Thyroid gland (tissue), 4 donors: ENCODE results near the gene HIKESHI. TPM values are rescaled to one million over a fixed set of nuclear protein-coding genes. Genes with fewer than 3 reads are reported as not detected.

Source experiments
- DNase-seq, 2 donors: peaks; one replicate each; pipeline ENCODE4 v3.0.0-alpha.2; 2019
- H3K27ac ChIP-seq, 3 donors: fragments of 200-600 bp; sonication (generic); 1 replicate in 2 of 3; 2 replicates in 1 of 3; pipeline ENCODE4 v1.5.1; 2016 to 2019; ENCODE audit warnings: mild to moderate bottlenecking in 1 of 3, moderate library complexity in 1 of 3
- H3K27me3 ChIP-seq: fragments of 200-600 bp; sonication (generic); one replicate; pipeline ENCODE4 v1.5.1; 2019
- H3K36me3 ChIP-seq, 2 donors: fragments of 200-600 bp; sonication (generic); one replicate each; pipeline ENCODE4 v1.5.1; 2016 to 2019
- H3K4me1 ChIP-seq, 2 donors: fragments of 200-600 bp; sonication (generic); one replicate each; pipeline ENCODE4 v1.5.1; 2017 to 2019
- H3K4me3 ChIP-seq, 3 donors: fragments of 200-600 bp; sonication (generic); replicated peaks in 1 of 3; 1 replicate in 2 of 3; 2 replicates in 1 of 3; pipeline ENCODE4 v1.5.1; 2016; ENCODE audit warnings: mild to moderate bottlenecking in 1 of 3
- H3K9me3 ChIP-seq: fragments of 200-600 bp; sonication (generic); one replicate; pipeline ENCODE4 v1.5.1; 2017
- POLR2A ChIP-seq, 2 donors: fragments of 450-650 bp; IDR thresholded peaks; one replicate each; pipeline ENCODE4 v1.6.1; 2017; ENCODE audit warnings: antibody characterized with exemption in 2 of 2, mild to moderate bottlenecking in 2 of 2, moderate library complexity in 1 of 2
- WGBS, 2 donors: methylation state at CpG; one replicate each; pipeline ENCODE4 v1.1.5; 2017; 5-methylcytosine and 5-hydroxymethylcytosine counted together
- intact Hi-C: fragments of 100-400 bp; cut with DNase I; formaldehyde crosslinking; loops from one replicate; pipeline ENCODE4 v1.15.1; 2023
- total RNA-seq, 4 donors: library from RNA; depleted of rRNA; stranded (reverse); fragments of >200 nt; gene quantifications; one replicate each; pipeline ENCODE4 v1.2.3, GENCODE V29; 2016
- TF ChIP-seq, protein P1 (sequence below), 6 experiments: fragments of 200-600 bp in 3 of 6; fragments of 450-650 bp in 3 of 6; sonication (generic) in 3 of 6; IDR thresholded peaks; one replicate each; pipeline ENCODE4 v1.5.1; 2016 to 2019; ENCODE audit warnings: antibody characterized with exemption in 6 of 6, mild to moderate bottlenecking in 2 of 6, inconsistent platforms in 1 of 6, moderate library complexity in 1 of 6

Gene HIKESHI
- total RNA-seq, 4 donors from 2014 or later = 32.9 to 53.6 (median 36.9) TPM

DNA sequence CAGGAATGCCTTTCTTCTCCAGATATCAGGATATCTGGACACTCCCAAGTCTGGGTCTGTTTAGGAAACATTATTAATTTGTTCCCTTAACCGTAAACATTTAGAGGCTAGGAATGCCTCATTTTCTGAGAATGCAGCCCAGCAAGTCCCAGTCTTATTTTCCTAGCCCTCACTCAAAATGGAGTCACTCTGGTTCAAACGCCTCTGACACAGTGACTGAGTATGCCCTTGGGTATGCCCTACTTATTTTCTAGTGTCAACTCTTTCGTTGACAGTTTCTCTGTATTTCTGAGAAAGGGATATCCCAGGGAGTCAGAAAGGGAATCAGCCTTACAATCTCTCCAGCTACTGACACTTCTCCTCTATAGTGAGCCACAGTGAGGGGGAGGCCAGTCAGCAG lies 56.7 kb downstream of the HIKESHI start:
- Histone ChIP-seq H3K9me3 (no peaks in the 10 kb centered on the region), H3K27ac (no peak overlapping the region), H3K27me3 (no peaks in the 10 kb centered on the region), H3K36me3 (no peaks in the 10 kb centered on the region), H3K4me3 (no peak overlapping the region), H3K4me1 (peaks cover 0 to 8% of the 10 kb centered on the region in 2 donors)
- DNase-seq = no peak
- WGBS, 2 donors = 74 to 81% methylated on average over 3 of the region's 3 CpGs
- TF ChIP-seq, protein P1, sequence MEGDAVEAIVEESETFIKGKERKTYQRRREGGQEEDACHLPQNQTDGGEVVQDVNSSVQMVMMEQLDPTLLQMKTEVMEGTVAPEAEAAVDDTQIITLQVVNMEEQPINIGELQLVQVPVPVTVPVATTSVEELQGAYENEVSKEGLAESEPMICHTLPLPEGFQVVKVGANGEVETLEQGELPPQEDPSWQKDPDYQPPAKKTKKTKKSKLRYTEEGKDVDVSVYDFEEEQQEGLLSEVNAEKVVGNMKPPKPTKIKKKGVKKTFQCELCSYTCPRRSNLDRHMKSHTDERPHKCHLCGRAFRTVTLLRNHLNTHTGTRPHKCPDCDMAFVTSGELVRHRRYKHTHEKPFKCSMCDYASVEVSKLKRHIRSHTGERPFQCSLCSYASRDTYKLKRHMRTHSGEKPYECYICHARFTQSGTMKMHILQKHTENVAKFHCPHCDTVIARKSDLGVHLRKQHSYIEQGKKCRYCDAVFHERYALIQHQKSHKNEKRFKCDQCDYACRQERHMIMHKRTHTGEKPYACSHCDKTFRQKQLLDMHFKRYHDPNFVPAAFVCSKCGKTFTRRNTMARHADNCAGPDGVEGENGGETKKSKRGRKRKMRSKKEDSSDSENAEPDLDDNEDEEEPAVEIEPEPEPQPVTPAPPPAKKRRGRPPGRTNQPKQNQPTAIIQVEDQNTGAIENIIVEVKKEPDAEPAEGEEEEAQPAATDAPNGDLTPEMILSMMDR (IDR thresholded peaks at IDR 0.05) = no peak
- no peak for TF ChIP-seq POLR2A (IDR thresholded peaks at IDR 0.05)
- intact Hi-C loops = no loop called here

DNA sequence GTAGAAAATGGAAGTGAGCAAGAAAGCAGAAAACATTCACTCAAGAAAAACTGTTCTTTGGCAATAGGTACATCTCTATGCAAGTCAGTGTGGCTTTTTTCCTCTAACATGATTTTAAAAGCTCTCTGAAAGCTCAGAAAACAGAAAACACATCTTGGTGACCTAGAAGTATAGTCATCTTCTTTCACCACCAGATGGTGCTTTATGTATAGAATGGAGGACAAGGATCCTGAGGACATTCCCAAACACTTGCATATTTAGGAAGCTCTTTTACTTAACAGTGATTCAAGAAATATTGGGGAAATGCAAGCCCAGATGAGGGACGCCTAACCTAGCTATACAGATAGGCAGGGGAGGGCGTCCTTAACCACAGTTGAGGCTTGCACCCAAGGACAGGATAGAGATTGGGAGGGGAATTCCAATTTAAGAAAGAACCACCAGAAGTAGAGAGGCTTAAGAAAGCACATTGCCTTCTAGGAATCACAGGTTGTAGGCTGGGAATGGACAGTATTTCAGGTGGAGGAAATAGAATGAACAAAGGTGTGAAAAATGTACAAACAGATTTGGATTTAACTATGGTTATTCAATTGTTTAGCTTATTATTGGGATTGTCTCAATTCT lies 58.8 kb downstream of the HIKESHI start:
- DNase-seq = no peak
- H3K27me3 ChIP-seq = no peaks in the 10 kb centered on the region
- H3K4me1 ChIP-seq = no peaks in the 10 kb centered on the region
- WGBS, 2 donors = 57 to 72% methylated on average over 2 of the region's 2 CpGs
- H3K4me3 ChIP-seq = no peak overlapping the region
- H3K27ac ChIP-seq = no peak overlapping the region
- intact Hi-C loops = no loop called here
- H3K36me3 ChIP-seq = no peaks in the 10 kb centered on the region
- no peaks in the 10 kb centered on the region for H3K9me3 ChIP-seq
- TF ChIP-seq, protein P1 (IDR thresholded peaks at IDR 0.05) = peak in 3 of 6 experiments; percentile 23 to 25 (median 24)
- TF ChIP-seq POLR2A (IDR thresholded peaks at IDR 0.05) = no peak

DNA sequence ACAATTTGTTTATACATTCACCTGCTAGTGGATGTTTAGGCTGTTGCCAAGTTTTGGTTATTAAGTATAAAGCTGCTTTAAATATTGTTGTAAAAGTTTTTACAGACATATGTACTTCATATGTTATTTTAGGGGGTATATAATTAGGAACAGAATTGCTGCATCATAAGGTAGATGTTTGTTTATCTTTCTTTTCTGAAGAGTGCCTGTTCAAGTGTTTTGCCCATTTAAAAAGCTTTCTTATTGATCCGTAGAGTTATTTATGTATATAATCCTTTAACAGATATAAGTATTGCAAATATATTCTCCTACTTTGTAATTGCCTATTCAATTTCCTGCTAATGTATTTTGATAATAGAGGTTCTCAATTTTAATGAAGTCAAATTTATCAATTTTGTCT lies 61.4 kb downstream of the HIKESHI start:
- TF ChIP-seq POLR2A (IDR thresholded peaks at IDR 0.05) = no peak
- TF ChIP-seq, protein P1 (IDR thresholded peaks at IDR 0.05) = no peak
- Histone ChIP-seq H3K27me3 (no peaks in the 10 kb centered on the region), H3K4me3 (no peak overlapping the region), H3K4me1 (no peaks in the 10 kb centered on the region), H3K36me3 (no peaks in the 10 kb centered on the region), H3K9me3 (no peaks in the 10 kb centered on the region), H3K27ac (no peak overlapping the region)
- intact Hi-C loops = no loop called here
- DNase-seq = no peak
- 91 to 98% methylated on average over 1 of the region's 1 CpG for WGBS, 2 donors

DNA sequence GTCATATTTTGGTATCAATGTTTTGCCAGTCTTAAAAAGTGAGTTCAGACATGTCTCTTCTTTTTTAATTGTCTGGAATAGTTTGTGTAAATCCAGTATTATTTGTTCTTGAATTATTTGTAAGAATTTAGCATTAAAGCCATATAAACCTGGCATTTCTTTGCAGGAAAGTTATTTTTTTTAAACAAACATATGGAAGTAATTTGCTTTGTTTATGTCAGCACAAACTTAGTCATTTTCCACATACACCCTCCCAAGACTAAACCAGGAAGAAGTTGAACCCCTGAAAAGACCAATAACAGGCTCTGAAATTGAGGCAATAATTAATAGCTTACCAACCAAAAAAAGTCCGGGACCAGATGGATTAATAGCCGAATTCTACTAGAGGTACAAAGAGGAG lies 63.5 kb downstream of the HIKESHI start:
- WGBS, 2 donors = 94 to 96% methylated on average over 2 of the region's 2 CpGs
- Histone ChIP-seq H3K4me3 (no peak overlapping the region), H3K27me3 (no peaks in the 10 kb centered on the region), H3K4me1 (no peaks in the 10 kb centered on the region), H3K36me3 (no peaks in the 10 kb centered on the region), H3K27ac (no peak overlapping the region), H3K9me3 (no peaks in the 10 kb centered on the region)
- DNase-seq = no peak
- intact Hi-C loops = no loop called here
- TF ChIP-seq, protein P1 (IDR thresholded peaks at IDR 0.05) = no peak
- no peak for TF ChIP-seq POLR2A (IDR thresholded peaks at IDR 0.05)

DNA sequence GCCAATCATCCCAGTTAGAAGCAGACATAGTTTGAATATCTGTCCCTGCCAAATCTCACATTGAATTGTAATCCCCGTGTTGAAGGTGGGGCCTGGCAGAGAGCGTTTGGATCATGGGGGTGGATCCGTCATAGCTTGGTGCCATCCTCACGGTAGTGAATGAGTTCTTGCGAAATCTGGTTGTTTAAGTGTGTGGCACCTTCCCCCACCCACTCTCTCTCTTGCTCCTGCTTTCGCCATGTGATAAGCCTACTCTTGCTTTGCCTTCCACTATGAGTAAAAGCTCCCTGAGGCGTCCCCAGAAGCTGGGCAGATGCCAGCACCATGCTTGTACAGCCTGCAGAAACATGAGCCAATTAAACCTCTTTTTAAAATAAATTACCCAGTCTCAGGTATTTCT lies 67.6 kb downstream of the HIKESHI start:
- no peak for DNase-seq
- intact Hi-C loops = no loop called here
- WGBS, 2 donors = 94% methylated on average over 7 of the region's 7 CpGs

More for the DNA sequence above, 67.6 kb downstream of the HIKESHI start:
- Histone ChIP-seq H3K27ac (no peak overlapping the region), H3K4me1 (no peaks in the 10 kb centered on the region), H3K4me3 (no peak overlapping the region), H3K36me3 (no peaks in the 10 kb centered on the region), H3K9me3 (no peaks in the 10 kb centered on the region), H3K27me3 (no peaks in the 10 kb centered on the region)
- TF ChIP-seq POLR2A (IDR thresholded peaks at IDR 0.05) = no peak
- TF ChIP-seq, protein P1 (IDR thresholded peaks at IDR 0.05) = no peak
